Measurements from ENCODE around the gene PLD1.

DNA sequence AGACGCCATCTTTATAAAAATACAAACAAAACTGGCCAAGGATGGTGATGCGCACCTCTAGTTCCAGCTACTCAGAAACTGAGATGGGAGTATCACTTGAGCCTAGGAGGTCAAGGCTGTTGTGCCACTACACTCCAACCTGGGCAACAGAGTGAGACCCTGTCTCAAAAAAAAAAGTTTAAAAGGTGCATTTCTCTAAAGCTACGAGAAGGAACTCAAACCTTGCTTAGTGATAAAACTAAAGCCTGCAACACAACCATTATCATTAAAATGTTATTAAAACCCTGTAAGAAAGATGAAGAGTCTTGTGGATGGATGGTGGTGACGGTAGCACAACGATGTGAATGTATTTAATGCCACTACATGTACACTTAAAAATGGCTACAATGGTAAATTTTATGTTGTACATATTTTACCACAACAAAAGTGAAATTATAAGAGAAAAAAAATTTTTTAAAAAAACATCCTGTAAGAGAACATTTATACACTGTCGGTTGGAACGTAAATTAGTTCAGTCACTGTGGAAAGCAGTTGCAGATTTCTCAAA is 3.1 kb downstream of the PLD1 start:
- no peak for TF ChIP-seq POLR2A (IDR thresholded peaks at IDR 0.05)
- TF ChIP-seq, protein P1, sequence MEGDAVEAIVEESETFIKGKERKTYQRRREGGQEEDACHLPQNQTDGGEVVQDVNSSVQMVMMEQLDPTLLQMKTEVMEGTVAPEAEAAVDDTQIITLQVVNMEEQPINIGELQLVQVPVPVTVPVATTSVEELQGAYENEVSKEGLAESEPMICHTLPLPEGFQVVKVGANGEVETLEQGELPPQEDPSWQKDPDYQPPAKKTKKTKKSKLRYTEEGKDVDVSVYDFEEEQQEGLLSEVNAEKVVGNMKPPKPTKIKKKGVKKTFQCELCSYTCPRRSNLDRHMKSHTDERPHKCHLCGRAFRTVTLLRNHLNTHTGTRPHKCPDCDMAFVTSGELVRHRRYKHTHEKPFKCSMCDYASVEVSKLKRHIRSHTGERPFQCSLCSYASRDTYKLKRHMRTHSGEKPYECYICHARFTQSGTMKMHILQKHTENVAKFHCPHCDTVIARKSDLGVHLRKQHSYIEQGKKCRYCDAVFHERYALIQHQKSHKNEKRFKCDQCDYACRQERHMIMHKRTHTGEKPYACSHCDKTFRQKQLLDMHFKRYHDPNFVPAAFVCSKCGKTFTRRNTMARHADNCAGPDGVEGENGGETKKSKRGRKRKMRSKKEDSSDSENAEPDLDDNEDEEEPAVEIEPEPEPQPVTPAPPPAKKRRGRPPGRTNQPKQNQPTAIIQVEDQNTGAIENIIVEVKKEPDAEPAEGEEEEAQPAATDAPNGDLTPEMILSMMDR (IDR thresholded peaks at IDR 0.05 in 8 of 11, conservative IDR thresholded peaks at IDR 0.05 in 3 of 11) = no peak
